Activated CD8-positive, alpha-beta memory T cell treated with anti-CD3 and anti-CD28 coated beads, Interleukin-2, amount 50 U/mL, for 48 hours (primary cell): Measurements from ENCODE around the gene GAPT.
"Not testable (repeated sequence)": the region's sequence is repeated elsewhere in the genome, so short reads cannot be mapped to it uniquely, and the experiment has no call there.

Experiments
- DNase-seq: peaks from one replicate; pipeline ENCODE4 v3.0.0-alpha.2; 2020

The GAPT gene

DNA sequence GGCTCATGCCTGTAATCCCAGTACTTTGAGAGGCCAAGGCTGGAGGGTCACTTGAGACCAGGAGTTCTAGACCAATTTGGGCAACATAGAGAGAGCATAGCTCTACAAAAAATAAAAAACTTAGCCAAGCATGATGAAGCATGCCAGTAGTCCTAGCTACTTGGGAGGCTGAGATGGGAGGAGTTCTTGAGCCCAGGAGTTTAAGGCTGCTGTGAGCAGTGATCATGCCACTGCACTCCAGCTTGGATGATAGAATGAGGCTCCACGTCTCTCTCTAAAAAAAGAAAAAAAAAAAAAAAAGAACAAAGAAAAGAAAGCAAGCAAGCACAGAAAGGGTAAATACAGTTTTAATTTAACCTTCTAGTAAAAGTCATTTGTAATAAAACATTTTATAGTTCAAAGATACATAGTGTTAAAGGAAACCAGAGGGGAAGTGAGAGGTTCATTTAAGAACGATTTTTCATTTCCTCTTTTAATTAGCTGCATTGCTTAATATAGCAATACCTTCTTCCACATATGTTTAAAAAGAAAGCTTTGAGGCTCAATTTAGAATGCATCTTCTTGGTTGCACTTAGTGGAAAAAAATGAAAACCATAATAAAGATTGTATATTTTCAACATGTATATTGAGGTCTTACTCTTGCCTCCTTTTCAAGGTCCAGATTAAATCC, 14.9 kb downstream of the GAPT start:
- no peak for DNase-seq

GRCh38 chr5:58507715-58508114, 16.5 kb downstream of the GAPT start:
- DNase-seq: no peak

- no peak for DNase-seq
These were observed 26.0 kb downstream of the GAPT start for GRCh38 chr5:58517198-58517597.

DNA sequence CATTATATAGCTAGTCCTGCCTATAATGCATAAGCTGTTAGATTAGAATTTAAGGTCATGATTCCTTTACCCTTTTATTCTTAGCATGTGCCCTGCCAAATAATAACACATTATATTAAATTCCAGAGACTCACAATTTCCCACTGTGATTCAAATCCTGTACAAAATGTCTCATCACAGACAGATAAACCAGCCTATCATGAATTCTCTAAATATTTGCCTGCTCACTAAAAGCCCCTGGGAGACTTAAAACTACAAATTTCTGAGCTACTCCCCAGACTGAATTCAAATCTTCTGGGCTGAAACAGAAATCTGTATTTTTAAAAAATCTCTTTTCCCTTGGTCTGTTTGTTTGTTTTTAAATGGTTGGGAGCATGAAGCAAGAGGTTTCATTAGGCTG, 32.7 kb downstream of the GAPT start:
- DNase-seq: no peak

DNA sequence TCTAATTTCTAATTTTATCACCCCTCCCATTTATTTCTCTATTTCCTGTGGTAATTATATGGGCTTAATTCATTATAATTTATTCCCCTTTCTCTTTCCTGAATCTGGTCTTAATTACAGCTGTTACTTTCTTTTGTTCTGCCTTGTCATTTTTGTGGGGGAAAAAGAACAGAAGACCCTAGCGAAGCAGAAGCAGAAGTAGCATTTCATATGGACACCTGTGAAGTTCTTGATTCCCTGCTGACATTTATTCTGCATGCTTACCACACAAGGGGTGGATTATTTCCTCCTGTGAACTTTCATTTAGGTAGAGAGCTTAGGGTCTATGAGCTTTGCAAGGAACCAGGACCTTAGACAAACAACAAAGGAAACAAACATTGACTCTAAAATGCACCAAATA, 33.3 kb downstream of the GAPT start:
- DNase-seq: no peak

GRCh38 chr5:58530942-58531490, 39.8 kb downstream of the GAPT start:
- DNase-seq: no peak

DNA sequence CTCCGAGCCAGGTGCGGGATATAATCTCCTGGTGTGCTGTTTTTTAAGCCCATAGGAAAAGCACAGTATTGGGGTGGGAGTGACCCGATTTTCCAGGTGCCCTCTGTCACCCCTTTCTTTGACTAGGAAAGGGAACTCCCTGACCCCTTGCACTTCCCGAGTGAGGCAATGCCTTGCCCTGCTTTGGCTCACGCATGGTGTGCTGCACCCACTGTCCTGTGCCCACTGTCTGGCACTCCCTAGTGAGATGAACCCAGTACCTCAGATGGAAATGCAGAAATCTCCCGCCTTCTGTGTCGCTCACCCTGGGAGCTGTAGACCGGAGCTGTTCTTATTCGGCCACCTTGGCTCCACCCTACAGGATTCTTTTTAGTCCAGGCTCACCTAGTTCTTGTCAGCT, 50.7 kb downstream of the GAPT start:
- not testable (repeated sequence) for DNase-seq

- DNase-seq: no peak
These were observed 51.5 kb downstream of the GAPT start for GRCh38 chr5:58542709-58543108.

DNA sequence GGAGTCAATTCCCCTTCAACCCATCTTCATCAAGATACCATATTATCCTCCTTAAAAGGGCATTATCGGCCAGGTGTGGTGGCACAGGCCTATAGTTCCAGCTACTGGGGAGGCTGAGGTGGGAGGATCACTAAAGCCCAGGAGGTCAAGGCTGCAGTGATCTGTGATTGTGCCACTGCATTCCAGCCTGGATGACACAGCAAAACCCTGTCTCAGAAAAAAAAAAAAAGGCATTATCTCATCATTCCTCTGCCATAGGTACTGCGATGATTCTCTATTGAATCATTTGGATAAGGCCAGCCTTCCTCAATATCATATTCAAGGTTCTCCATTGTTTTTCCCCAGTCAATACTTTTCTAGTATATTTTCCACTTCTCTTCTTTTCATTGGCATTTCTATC, 52.5 kb downstream of the GAPT start:
- no peak for DNase-seq

GRCh38 chr5:58544195-58544594, 53.0 kb downstream of the GAPT start:
- no peak for DNase-seq

DNA sequence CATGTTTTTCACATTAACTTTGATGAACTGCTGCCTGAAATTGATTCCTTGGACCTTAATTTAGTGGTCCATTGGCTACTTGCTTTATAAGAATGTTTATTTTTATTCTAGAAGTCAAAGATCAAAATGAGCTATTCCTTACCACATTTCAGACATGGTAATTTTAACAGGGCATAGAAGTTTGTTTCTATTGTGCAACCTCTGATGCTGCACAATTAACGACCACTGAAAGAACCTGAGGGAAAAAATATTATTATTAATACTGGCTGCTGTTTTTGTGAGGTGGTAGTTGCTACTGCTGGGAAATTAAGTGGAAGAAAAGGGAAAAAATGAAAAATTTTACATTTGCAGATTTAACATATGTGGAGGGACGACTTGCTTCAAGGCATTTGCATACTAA, 53.7 kb downstream of the GAPT start:
- no peak for DNase-seq

- no peak for DNase-seq
These were observed 54.7 kb downstream of the GAPT start for GRCh38 chr5:58545912-58546311.
